Measurements from ENCODE around the gene SPTBN5.

Gene SPTBN5

GRCh38 chr15:41883484-41883825, 10.4 kb downstream of the SPTBN5 start:
- no peak for DNase-seq (ENCODE audit: low read depth in 3 of 3)

DNA sequence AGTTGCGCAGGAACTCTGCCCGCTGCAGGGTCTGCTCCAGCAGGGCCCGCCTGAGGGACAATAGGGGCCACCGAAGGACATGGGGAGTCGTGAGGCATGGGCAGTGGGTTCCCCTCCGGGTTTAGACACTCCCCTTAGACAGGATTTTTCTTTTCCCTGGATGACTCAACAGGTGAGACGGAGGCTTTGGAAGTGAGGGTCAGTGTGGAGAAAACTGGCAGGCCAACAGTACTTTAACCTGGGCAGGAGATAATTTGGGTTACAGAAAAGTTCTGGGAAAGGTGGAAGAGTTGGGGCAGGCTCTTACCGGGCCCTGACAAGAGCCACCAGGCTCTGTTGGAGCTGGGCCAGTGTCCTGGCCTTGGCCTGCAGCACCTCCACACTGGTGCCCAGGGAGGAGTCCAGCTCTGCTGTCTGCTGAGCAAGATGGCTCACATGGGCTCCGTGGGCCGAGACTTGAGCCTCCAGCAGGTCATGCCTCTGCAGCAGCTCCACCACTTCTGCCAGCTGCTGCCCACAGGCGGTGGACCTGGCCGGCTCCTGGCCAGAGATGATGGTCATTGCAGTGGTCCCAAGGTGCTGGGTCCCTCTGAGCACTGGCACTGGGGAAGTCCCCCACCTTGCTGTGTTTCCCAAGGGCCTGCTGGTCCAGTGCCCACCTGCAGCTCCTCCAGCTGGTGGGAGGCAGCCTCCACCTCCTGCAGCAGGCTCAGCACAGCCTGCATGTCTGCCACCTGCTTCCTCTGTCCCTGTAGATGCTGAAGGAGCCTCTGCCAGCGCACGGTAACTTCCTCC, 11.0 kb downstream of the SPTBN5 start:
- no peak for DNase-seq (ENCODE audit: low read depth in 3 of 3)

DNA sequence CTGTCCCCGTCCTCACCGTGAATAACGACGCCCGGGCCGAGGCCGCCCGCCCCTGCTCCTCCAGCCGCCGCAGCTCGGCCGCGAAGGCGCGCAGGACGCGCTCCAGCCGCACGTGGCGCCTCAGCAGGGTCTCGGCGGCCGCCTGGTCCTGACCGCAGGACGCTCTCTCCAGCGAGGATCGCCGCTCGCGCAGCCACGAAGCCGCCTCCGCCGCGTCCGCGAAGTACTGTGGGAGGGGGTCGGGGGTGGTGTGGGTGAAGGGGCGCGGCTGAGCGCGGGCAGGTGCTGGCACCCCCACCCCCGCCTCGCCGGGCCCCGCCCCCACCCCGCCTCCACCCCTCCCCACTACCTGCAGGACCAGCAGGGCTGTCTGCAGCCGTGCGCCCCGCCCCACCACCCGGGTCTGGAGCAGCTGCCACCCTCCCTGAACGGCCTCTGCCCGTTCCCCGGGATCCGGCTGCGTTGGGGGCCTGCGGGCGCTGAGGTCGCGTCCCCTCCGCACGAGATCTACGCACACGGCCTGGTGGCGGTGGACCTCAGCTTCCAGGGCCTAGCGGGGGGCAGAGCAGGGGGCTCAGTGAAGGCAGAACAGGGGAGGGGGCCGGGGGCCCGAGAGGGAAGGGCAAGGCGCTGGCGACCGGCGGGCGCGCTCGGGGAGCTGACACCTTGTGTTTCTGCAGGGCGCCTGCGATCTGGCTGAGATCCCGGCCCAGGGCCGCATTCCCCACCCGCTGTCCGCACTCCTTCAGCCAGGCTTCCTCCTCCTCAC, 11.7 kb downstream of the SPTBN5 start:
- DNase-seq (ENCODE audit: low read depth in 3 of 3): no peak

GRCh38 chr15:41881550-41881919, 12.3 kb downstream of the SPTBN5 start:
- no peak for DNase-seq (ENCODE audit: low read depth in 3 of 3)

GRCh38 chr15:41881086-41881485, 12.8 kb downstream of the SPTBN5 start:
- no peak for DNase-seq (ENCODE audit: low read depth in 3 of 3)

DNA sequence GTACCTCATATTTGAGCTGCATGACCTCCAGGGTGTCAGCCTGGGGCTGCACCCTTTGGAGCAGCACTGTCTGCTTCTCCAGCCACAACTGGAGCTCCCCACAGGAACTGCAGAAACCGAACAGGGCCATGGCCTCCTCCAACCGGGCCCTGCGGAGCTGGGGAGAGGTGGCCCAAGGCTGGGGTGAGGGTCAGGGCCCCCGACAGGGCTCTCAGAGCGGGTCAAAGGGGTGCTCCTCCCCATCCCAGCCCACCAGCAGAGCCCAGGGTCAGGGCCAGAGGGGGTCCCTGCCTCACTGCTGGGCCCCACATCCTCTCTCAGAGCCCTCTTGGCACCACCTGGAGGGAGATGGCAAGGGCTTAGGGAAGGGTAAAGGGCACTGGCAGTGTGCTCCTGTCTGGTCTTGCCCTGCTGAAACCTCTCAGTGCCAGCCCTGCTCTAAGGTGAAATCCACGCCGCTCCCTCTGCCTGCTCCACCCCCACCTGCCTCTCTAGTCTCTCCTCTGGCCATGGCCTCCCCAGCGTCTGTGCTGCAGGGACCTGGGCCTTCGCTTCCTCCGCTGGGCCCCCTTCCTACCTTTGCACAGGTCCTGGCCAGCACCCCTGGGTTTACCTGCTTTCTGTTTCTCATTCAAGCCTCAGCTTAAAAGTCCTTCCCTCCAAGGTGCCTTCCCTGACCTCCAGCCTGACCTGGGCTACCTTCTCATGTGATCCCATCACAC, 13.5 kb downstream of the SPTBN5 start:
- no peak for DNase-seq (ENCODE audit: low read depth in 3 of 3)

GRCh38 chr15:41879321-41879845, 14.5 kb downstream of the SPTBN5 start:
- no peak for DNase-seq (ENCODE audit: low read depth in 3 of 3)

DNA sequence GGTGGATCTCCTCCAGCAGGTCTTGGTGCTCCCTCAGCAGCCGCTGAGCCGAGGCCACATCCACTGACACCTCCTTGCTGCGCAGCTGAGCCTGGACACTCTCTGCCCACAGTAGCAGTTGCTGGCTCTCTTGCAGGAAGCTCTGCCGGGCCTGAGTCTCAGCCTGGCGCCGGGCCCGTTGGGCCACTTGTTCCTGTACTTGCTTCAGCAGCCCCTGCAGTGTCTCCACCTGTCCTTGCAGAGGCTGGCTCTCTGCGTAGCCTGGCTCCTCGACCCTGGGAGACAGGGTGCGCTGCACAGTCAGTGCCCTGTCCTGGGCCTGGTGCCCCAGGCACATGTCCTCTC, 15.5 kb downstream of the SPTBN5 start:
- DNase-seq (ENCODE audit: low read depth in 3 of 3): no peak

DNA sequence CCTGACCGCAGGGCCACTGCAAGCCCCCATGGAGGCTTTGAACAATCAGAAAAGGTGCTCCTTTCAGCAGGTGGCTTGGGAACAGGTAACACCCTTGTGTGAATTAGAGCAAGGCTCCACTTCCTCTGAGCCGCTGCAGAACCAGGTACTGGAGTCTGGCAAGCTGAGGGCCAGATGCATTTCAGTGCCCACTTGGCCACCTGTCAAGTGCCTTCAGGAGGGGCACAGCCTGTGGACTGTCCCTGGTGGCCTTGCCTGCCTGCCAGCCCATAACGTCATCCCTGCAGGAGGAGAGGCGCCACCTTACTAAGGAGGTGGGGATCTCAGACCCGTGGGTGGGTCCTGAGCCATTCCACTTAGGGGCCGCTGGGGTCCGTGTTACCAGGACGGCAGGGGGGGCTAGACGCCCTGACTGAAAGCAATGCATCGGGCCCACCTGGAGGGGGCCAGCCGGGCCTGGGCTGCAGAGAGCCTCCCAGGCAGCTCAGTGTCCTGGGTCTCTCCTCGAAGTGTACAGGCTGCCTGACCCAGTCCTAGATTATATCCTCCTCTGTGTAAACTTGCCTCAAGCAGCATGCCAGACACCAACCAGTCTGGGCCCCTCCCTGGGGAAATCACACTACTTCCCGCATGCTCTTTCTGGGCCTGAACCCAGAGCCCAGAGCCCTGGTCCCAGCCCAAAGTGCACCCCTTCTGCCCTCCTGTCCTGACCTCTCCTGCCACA, 16.1 kb downstream of the SPTBN5 start:
- DNase-seq (ENCODE audit: low read depth in 3 of 3): no peak

DNA sequence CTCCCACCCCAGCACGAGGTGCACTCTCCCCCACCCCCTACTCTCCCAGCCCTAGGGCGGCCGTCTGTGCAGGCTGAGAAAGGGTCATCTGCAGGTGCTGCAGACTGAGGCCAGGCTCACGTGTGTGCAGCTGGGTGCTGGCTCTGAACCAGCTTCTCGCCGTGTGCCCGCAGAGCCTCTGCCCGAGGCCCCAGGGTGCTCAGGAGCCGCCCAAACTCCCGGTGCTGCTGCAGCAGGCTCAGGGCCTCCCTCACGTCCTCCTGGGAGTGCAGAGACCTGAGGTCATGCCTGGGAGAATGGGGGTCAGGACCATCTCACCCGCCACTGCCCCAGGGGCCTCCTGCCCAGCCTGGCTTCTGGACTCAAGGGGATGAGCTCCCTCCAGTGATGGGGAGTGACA, 17.2 kb downstream of the SPTBN5 start:
- DNase-seq (ENCODE audit: low read depth in 3 of 3): no peak

- no peak for DNase-seq (ENCODE audit: low read depth in 3 of 3)
These were observed 17.8 kb downstream of the SPTBN5 start for GRCh38 chr15:41876007-41876406.

GRCh38 chr15:41874736-41875135, 19.1 kb downstream of the SPTBN5 start:
- no peak for DNase-seq (ENCODE audit: low read depth in 3 of 3)

GRCh38 chr15:41873711-41874110, 20.1 kb downstream of the SPTBN5 start:
- no peak for DNase-seq (ENCODE audit: low read depth in 3 of 3)

DNA sequence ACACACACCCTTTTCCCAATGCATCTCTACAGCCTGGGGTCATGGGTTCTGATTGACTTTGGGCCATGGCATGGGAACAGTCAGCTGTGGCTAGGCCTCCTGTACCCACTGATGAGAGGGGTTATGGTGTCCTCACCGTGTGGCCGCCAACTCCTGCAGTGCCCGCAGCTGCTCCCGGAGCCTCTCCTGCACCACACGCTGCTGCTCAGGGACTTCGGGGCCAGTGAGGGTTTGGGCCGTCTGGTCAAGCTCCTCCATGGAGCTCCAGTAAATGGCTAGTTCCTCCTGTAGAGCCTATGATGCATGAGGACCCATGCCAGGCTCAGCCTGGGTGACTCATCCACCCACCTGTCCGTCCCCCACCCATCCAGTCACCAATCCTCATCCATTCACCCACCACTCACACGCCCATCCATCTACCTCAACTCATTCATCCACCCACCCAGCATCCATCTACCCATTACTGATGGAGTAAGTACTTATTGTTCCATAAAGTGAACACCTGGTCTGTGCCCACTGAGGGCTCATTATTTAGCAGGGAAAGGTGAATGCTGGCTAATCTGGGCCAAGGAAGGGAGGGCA, 21.6 kb downstream of the SPTBN5 start:
- DNase-seq (ENCODE audit: low read depth in 3 of 3): no peak

DNA sequence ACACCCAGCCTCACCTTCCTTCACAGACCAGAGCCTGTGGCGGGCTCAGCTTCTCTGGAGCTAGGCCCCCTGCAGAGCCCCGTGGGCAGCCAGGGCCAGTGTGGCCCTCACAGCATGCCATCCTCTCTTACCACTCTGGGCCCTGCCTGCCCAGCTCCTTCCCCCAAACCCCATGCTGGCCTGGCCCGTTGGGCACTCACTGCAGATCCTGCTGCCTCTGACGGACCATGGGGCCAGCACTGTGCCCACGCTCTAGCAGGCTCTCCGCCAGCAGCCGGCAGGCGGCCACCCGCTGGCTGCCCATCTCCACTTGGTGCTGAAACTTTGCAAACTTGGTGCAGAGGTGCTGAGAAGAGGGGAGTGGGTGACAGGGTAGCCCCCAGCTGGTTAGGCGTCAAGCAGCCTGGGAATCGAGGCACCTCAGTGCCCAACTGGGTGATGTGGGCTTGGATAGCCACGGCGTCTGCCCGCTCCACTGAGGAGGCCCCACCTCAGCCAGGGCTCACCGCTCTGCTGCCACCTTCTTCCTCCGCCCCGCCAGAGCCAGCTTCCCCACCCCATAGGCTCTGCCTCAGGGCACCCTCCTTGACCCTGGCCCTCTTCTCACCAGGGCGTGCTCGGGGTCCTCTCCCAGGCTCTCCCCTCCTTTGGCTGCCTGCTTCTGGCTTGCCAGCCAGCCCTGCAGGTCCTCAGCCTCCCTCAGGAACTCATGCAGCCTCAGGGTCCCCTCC, 22.5 kb downstream of the SPTBN5 start:
- DNase-seq (ENCODE audit: low read depth in 3 of 3): no peak

DNA sequence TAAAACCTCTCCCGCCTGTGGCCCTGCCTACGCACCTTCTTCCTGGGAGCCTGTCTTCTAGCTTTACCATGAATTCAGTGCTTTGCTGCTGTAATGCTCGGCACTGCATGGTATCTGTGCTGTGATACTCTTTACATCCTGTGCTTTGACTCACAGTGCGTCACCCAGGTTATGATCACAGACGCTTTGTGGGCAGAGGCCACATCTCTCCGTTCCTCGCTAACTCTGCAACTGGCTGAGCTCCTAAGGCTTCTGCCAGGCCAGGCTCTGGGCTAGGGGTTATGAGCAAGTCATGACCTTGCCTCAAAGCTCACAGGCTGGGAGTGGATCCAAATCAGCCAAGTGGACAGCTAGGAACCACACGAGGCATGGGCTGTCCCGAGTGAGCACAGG, 23.2 kb downstream of the SPTBN5 start:
- peak in 2 of 3 experiments; percentile 13 to 19 for DNase-seq (ENCODE audit: low read depth in 3 of 3)

GRCh38 chr15:41869770-41870688, 23.8 kb downstream of the SPTBN5 start:
- no peak for DNase-seq (ENCODE audit: low read depth in 3 of 3)

DNA sequence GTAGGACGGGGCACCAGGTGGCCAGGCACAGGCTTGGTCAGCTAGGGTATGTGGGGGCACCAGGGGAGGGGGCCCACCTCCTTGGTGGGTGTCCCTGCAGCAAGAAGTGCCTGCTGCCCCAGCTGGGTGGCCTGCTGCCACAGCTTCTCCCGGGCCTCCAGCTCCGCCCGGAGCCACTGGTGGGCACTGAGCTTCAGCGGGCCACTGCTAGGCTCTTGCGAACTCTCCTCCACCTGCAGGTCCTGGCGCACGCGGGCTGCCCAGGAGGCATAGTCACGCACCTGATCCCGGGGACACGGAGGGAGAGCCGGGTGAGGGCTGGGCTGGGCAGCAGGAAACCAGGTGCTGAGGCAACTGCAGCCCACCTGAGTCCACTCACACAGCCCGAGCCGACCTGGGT, 25.5 kb downstream of the SPTBN5 start:
- no peak for DNase-seq (ENCODE audit: low read depth in 3 of 3)

DNA sequence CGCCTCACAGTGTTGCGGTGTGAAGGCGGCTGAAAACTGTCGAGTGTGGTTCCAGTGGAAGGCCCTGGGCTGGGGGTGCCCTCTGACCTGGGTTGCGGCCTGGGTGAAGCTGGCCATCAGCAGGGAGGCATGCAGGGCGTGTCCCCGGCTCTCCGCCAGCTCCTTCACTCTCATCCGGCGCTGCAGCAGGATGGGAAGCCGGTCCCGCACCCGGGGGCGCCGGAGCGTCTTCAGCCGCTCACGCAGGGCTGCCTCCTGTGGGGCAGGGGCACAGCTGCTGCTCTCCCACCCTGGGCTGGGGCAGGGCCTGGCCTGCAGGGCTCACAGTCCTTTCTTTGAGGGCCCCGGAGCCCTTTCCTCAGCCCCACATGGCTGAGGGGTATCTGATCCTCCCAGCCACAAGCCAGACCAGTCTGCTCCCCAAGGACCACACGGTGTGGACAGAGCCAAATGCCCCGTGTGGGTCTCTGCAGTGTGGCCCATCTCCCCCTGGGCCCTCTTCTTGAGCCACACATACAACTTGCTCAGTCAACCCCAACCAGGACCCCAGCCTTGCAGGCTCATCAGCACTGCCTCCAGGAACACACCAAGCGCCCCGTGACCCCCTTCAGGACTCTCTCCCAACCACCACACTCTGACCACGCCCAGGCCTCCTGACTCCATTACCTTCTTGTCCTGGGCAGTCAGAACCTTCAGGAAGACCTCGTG, 26.8 kb downstream of the SPTBN5 start:
- no peak for DNase-seq (ENCODE audit: low read depth in 3 of 3)
